Measurements from ENCODE around the gene SLC5A1. TPM values are rescaled to one million over a fixed set of nuclear protein-coding genes. Genes with fewer than 3 reads are reported as not detected.

Gene SLC5A1
- total RNA-seq = under 1 TPM in 6 of 8 experiments, not detected in 2; under 0.01 to 0.19 (median 0.11) TPM

GRCh38 chr22:32042924-32043323 lies at the start of gene SLC5A1:
SLC5A1 (plus strand) TSS chr22:32043261; CDS start chr22:32043282, 21 bp downstream.
- H3K4me1 ChIP-seq (replicated peaks in 1 of 2) = no peaks in the 10 kb centered on the region
- ATAC-seq (replicated peaks in 6 of 8) = no peak
- in situ Hi-C loops (cut with MboI; ENCODE audit: low pct_unique_long_range_greater_than_20kb in 2 of 9, low sequenced_read_pairs in 9 of 9, unreplicated experiment in 9 of 9) = no loop called here
- no peak within 1 kb of the TSS for H3K4me3 ChIP-seq
- WGBS, 10 experiments = 73 to 81% methylated on average over 3 to 10 of the region's 21 CpGs; no CpG with 5 or more reads in 8 of the 10 experiments
- no peak within 1 kb of the TSS for H3K27ac ChIP-seq

- Histone ChIP-seq H3K27ac (no peak overlapping the region), H3K4me1 (replicated peaks in 1 of 2) (no peaks in the 10 kb centered on the region), H3K4me3 (no peak overlapping the region)
- in situ Hi-C loops (cut with MboI; ENCODE audit: low pct_unique_long_range_greater_than_20kb in 2 of 9, low sequenced_read_pairs in 9 of 9, unreplicated experiment in 9 of 9) = loop anchor here in 3 of 9 experiments (25.0 kb wide), 3 partner anchors 92 to 467 kb away; partner anchors contain the start of genes BPIFC (in 1 of the 3) and FBXO7 (in 1 of the 3)
- ATAC-seq (replicated peaks in 6 of 8) = no peak
- 17 to 100% (median 61%) methylated on average over 1 to 3 of the region's 3 CpGs; no CpG with 5 or more reads in 1 of the 10 experiments for WGBS, 10 experiments
Measured at GRCh38 chr22:31995046-31995445, 48.0 kb upstream of the SLC5A1 start.

- Histone ChIP-seq H3K4me1 (replicated peaks in 1 of 2) (no peaks in the 10 kb centered on the region), H3K27ac (no peak overlapping the region), H3K4me3 (no peak overlapping the region)
- no peak for ATAC-seq (replicated peaks in 6 of 8)
- 0 to 67% (median 44%) methylated on average over 1 to 3 of the region's 3 CpGs; no CpG with 5 or more reads in 2 of the 10 experiments for WGBS, 10 experiments
- in situ Hi-C loops (cut with MboI; ENCODE audit: low pct_unique_long_range_greater_than_20kb in 2 of 9, low sequenced_read_pairs in 9 of 9, unreplicated experiment in 9 of 9) = loop anchor here in 3 of 9 experiments (25.0 kb wide), 3 partner anchors 91 to 466 kb away; partner anchors contain the start of genes BPIFC (in 1 of the 3) and FBXO7 (in 1 of the 3)
Measured at GRCh38 chr22:31995807-31996206, 47.3 kb upstream of the SLC5A1 start.

- WGBS, 10 experiments = 20 to 100% (median 91%) methylated on average over 1 to 3 of the region's 3 CpGs; no CpG with 5 or more reads in 1 of the 10 experiments
- Histone ChIP-seq H3K27ac (no peak overlapping the region), H3K4me3 (no peak overlapping the region), H3K4me1 (replicated peaks in 1 of 2) (no peaks in the 10 kb centered on the region)
- in situ Hi-C loops (cut with MboI; ENCODE audit: low pct_unique_long_range_greater_than_20kb in 2 of 9, low sequenced_read_pairs in 9 of 9, unreplicated experiment in 9 of 9) = loop anchor here in 3 of 9 experiments (25.0 kb wide), 3 partner anchors 88 to 463 kb away; partner anchors contain the start of genes BPIFC (in 1 of the 3) and FBXO7 (in 1 of the 3)
- ATAC-seq (replicated peaks in 6 of 8) = peak in 1 of 8 experiments; percentile 41
Measured at GRCh38 chr22:31998784-31999385, 44.2 kb upstream of the SLC5A1 start.

- in situ Hi-C loops (cut with MboI; ENCODE audit: low pct_unique_long_range_greater_than_20kb in 2 of 9, low sequenced_read_pairs in 9 of 9, unreplicated experiment in 9 of 9) = loop anchor here in 1 of 9 experiments (25.0 kb wide), 1 partner anchor 112 kb away; no protein-coding TSS in a partner anchor
- ATAC-seq (replicated peaks in 6 of 8) = no peak
- 0 to 80% (median 30%) methylated on average over 1 of the region's 1 CpG; no CpG with 5 or more reads in 6 of the 10 experiments for WGBS, 10 experiments
- no peaks in the 10 kb centered on the region for H3K4me1 ChIP-seq (replicated peaks in 1 of 2)
- no peak overlapping the region for H3K27ac ChIP-seq
- H3K4me3 ChIP-seq = no peak overlapping the region
Measured at GRCh38 chr22:32000181-32000580, 42.9 kb upstream of the SLC5A1 start.

- WGBS, 10 experiments = 17 to 100% (median 67%) methylated on average over 1 of the region's 1 CpG; no CpG with 5 or more reads in 5 of the 10 experiments
- ATAC-seq (replicated peaks in 6 of 8) = no peak
- in situ Hi-C loops (cut with MboI; ENCODE audit: low pct_unique_long_range_greater_than_20kb in 2 of 9, low sequenced_read_pairs in 9 of 9, unreplicated experiment in 9 of 9) = loop anchor here in 1 of 9 experiments (25.0 kb wide), 1 partner anchor 107 kb away; no protein-coding TSS in a partner anchor
- Histone ChIP-seq H3K27ac (no peak overlapping the region), H3K4me3 (no peak overlapping the region), H3K4me1 (replicated peaks in 1 of 2) (no peaks in the 10 kb centered on the region)
Measured at GRCh38 chr22:32005453-32005852, 37.6 kb upstream of the SLC5A1 start.

GRCh38 chr22:32013200-32013599 lies 29.9 kb upstream of the SLC5A1 start:
- no peak overlapping the region for H3K4me3 ChIP-seq
- H3K4me1 ChIP-seq (replicated peaks in 1 of 2) = no peaks in the 10 kb centered on the region
- ATAC-seq (replicated peaks in 6 of 8) = no peak
- 0 to 100% (median 100%) methylated on average over 1 of the region's 1 CpG; no CpG with 5 or more reads in 3 of the 10 experiments for WGBS, 10 experiments
- in situ Hi-C loops (cut with MboI; ENCODE audit: low pct_unique_long_range_greater_than_20kb in 2 of 9, low sequenced_read_pairs in 9 of 9, unreplicated experiment in 9 of 9) = loop anchor here in 1 of 9 experiments (25.0 kb wide), 1 partner anchor 99 kb away; no protein-coding TSS in a partner anchor
- H3K27ac ChIP-seq = no peak overlapping the region

- WGBS, 10 experiments = 40 to 83% (median 63%) methylated on average over 1 to 4 of the region's 5 CpGs; no CpG with 5 or more reads in 2 of the 10 experiments
- H3K27ac ChIP-seq = no peak overlapping the region
- no peaks in the 10 kb centered on the region for H3K4me1 ChIP-seq (replicated peaks in 1 of 2)
- in situ Hi-C loops (cut with MboI; ENCODE audit: low pct_unique_long_range_greater_than_20kb in 2 of 9, low sequenced_read_pairs in 9 of 9, unreplicated experiment in 9 of 9) = loop anchor here in 1 of 9 experiments (25.0 kb wide), 1 partner anchor 96 kb away; no protein-coding TSS in a partner anchor
- H3K4me3 ChIP-seq = no peak overlapping the region
- no peak for ATAC-seq (replicated peaks in 6 of 8)
Measured at GRCh38 chr22:32016081-32016480, 27.0 kb upstream of the SLC5A1 start.

- in situ Hi-C loops (cut with MboI; ENCODE audit: low pct_unique_long_range_greater_than_20kb in 2 of 9, low sequenced_read_pairs in 9 of 9, unreplicated experiment in 9 of 9) = loop anchor here in 1 of 9 experiments (25.0 kb wide), 1 partner anchor 94 kb away; no protein-coding TSS in a partner anchor
Measured at GRCh38 chr22:32018056-32018455, 25.0 kb upstream of the SLC5A1 start.

GRCh38 chr22:32020117-32020516 lies 22.9 kb upstream of the SLC5A1 start:
- in situ Hi-C loops (cut with MboI; ENCODE audit: low pct_unique_long_range_greater_than_20kb in 2 of 9, low sequenced_read_pairs in 9 of 9, unreplicated experiment in 9 of 9) = loop anchor here in 1 of 9 experiments (25.0 kb wide), 1 partner anchor 92 kb away; no protein-coding TSS in a partner anchor
- peak in 2 of 8 experiments; percentile 50 to 94 for ATAC-seq (replicated peaks in 6 of 8)
- Histone ChIP-seq H3K27ac (no peak overlapping the region), H3K4me1 (replicated peaks in 1 of 2) (no peaks in the 10 kb centered on the region), H3K4me3 (no peak overlapping the region)

More at GRCh38 chr22:32018056-32018455, 25.0 kb upstream of the SLC5A1 start:
- H3K4me3 ChIP-seq = no peak overlapping the region
- H3K4me1 ChIP-seq (replicated peaks in 1 of 2) = no peaks in the 10 kb centered on the region
- no peak overlapping the region for H3K27ac ChIP-seq
- no peak for ATAC-seq (replicated peaks in 6 of 8)
- WGBS, 10 experiments = 8 to 83% (median 36%) methylated on average over 1 to 2 of the region's 2 CpGs; no CpG with 5 or more reads in 1 of the 10 experiments

GRCh38 chr22:32021716-32022115 lies 21.3 kb upstream of the SLC5A1 start:
- no peak overlapping the region for H3K27ac ChIP-seq
- in situ Hi-C loops (cut with MboI; ENCODE audit: low pct_unique_long_range_greater_than_20kb in 2 of 9, low sequenced_read_pairs in 9 of 9, unreplicated experiment in 9 of 9) = loop anchor here in 1 of 9 experiments (25.0 kb wide), 1 partner anchor 91 kb away; no protein-coding TSS in a partner anchor
- no peak for ATAC-seq (replicated peaks in 6 of 8)

GRCh38 chr22:32023251-32023827 lies 19.7 kb upstream of the SLC5A1 start:
- in situ Hi-C loops (cut with MboI; ENCODE audit: low pct_unique_long_range_greater_than_20kb in 2 of 9, low sequenced_read_pairs in 9 of 9, unreplicated experiment in 9 of 9) = loop anchor here in 1 of 9 experiments (25.0 kb wide), 1 partner anchor 89 kb away; no protein-coding TSS in a partner anchor
- no peak overlapping the region for H3K4me3 ChIP-seq
- H3K4me1 ChIP-seq (replicated peaks in 1 of 2) = no peaks in the 10 kb centered on the region
- no peak for ATAC-seq (replicated peaks in 6 of 8)
- WGBS, 10 experiments = 30 to 96% (median 73%) methylated on average over 1 to 2 of the region's 2 CpGs; no CpG with 5 or more reads in 4 of the 10 experiments
- no peak overlapping the region for H3K27ac ChIP-seq

More at GRCh38 chr22:32021716-32022115, 21.3 kb upstream of the SLC5A1 start:
- no peaks in the 10 kb centered on the region for H3K4me1 ChIP-seq (replicated peaks in 1 of 2)
- no peak overlapping the region for H3K4me3 ChIP-seq
- 0 to 86% (median 56%) methylated on average over 1 to 3 of the region's 3 CpGs; no CpG with 5 or more reads in 3 of the 10 experiments for WGBS, 10 experiments
